ENCODE measurements around the gene IFNGR2. TPM values are rescaled to one million over a fixed set of nuclear protein-coding genes. Genes with fewer than 3 reads are reported as not detected.

IFNGR2 gene
- total RNA-seq, 1 donor from 2014 or later = 83.5 TPM

- Histone ChIP-seq H3K4me3 (no peak overlapping the region), H3K4me1 (peaks cover 19% of the 10 kb centered on the region), H3K27ac (no peak overlapping the region), H3K27me3 (ENCODE audit: low read depth) (no peaks in the 10 kb centered on the region), H3K36me3 (peaks cover 94% of the 10 kb centered on the region), H3K9me3 (no peaks in the 10 kb centered on the region)
- no peak for TF ChIP-seq CTCF (IDR thresholded peaks at IDR 0.05)
- ATAC-seq (no peak), DNase-seq (no peak)
- intact Hi-C loops (cut with DNase I) = no loop called here
Observed at GRCh38 chr21:33421713-33422393, 18.6 kb downstream of the IFNGR2 start.

GRCh38 chr21:33424214-33424613 is 21.0 kb downstream of the IFNGR2 start:
- ATAC-seq (no peak), DNase-seq (no peak)

GRCh38 chr21:33425825-33426224 is 22.6 kb downstream of the IFNGR2 start:
- intact Hi-C loops (cut with DNase I) = no loop called here
- H3K4me3 ChIP-seq = no peak overlapping the region
- peaks cover 97% of the 10 kb centered on the region for H3K36me3 ChIP-seq
- H3K4me1 ChIP-seq = peaks cover 9% of the 10 kb centered on the region
- ATAC-seq (no peak), DNase-seq (no peak)
- H3K27ac ChIP-seq = no peak overlapping the region
- H3K9me3 ChIP-seq = no peaks in the 10 kb centered on the region
- H3K27me3 ChIP-seq (ENCODE audit: low read depth) = no peaks in the 10 kb centered on the region
- TF ChIP-seq CTCF (IDR thresholded peaks at IDR 0.05) = no peak

More at GRCh38 chr21:33424214-33424613, 21.0 kb downstream of the IFNGR2 start:
- peaks cover 94% of the 10 kb centered on the region for H3K36me3 ChIP-seq
- peaks cover 11% of the 10 kb centered on the region for H3K4me1 ChIP-seq
- H3K4me3 ChIP-seq = no peak overlapping the region
- no peaks in the 10 kb centered on the region for H3K27me3 ChIP-seq (ENCODE audit: low read depth)
- no peak overlapping the region for H3K27ac ChIP-seq
- no peaks in the 10 kb centered on the region for H3K9me3 ChIP-seq
- intact Hi-C loops (cut with DNase I) = no loop called here
- no peak for TF ChIP-seq CTCF (IDR thresholded peaks at IDR 0.05)

- Histone ChIP-seq H3K27me3 (ENCODE audit: low read depth) (no peaks in the 10 kb centered on the region), H3K9me3 (no peaks in the 10 kb centered on the region), H3K36me3 (peaks cover 98% of the 10 kb centered on the region), H3K4me1 (peaks cover 9% of the 10 kb centered on the region), H3K27ac (no peak overlapping the region), H3K4me3 (no peak overlapping the region)
- no peak for TF ChIP-seq CTCF (IDR thresholded peaks at IDR 0.05)
- DNase-seq (no peak), ATAC-seq (no peak)
- intact Hi-C loops (cut with DNase I) = no loop called here
Observed at GRCh38 chr21:33427051-33427450, 23.8 kb downstream of the IFNGR2 start.

GRCh38 chr21:33428669-33429068 is 25.5 kb downstream of the IFNGR2 start:
- TF ChIP-seq CTCF (IDR thresholded peaks at IDR 0.05) = no peak
- no peak overlapping the region for H3K27ac ChIP-seq
- H3K4me3 ChIP-seq = no peak overlapping the region
- ATAC-seq = peak; percentile 77 to 87
- H3K36me3 ChIP-seq = peaks cover 100% of the 10 kb centered on the region
- H3K4me1 ChIP-seq = peaks cover 9% of the 10 kb centered on the region
- H3K9me3 ChIP-seq = no peaks in the 10 kb centered on the region
- peak; percentile 68 for DNase-seq
- intact Hi-C loops (cut with DNase I) = no loop called here
- no peaks in the 10 kb centered on the region for H3K27me3 ChIP-seq (ENCODE audit: low read depth)

All from lower lobe of right lung (tissue), 2 donors.